Measurements from ENCODE around the gene NPM3. TPM values are rescaled to one million over a fixed set of nuclear protein-coding genes. Genes with fewer than 3 reads are reported as not detected.

NPM3 gene
- polyA plus RNA-seq, 1 of the 3 experiments (the other 2 are of a cell fraction), result 105 TPM

DNA sequence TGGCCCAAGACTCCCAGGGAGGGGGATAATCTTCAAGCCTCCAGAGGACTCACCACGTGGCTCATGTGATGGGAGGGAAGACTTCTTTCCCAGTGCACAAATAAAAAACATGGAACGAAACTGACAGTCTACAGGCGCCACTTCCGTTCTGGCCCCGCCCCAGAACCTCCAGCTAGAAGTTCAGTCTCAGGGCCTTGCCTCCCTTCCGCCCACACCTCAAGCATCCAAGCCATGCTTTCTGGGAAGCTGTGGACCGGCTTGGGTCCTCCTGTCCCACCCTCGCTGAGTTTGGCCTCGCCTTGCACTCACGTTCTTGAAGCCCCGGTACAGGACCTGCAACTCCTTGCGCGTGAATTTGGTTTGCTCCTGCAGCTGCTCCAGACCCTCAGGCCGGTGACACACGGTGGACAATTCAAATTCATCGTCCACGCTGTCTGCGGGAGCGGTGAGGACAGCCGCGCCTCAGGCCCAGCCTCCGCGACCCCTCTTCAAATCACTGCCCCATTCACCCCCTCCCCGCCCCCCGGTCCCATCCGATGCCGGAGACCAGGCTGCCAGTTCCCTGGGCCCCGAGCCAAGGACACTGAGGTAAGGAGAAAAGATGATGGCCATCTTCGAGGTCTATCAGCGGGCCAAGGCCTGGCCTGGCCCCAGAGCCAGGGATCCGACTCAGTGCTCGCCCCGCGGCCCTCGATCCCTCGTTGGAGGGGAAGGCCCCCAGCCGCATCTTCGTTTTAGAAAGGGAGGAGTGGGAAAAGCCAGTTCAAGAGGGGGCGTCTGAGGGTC is 45.7 kb upstream of the NPM3 start:
- Histone ChIP-seq H3K36me3 (replicated peaks in 1 of 2; ENCODE audit: control insufficient read depth in 1 of 2, insufficient read depth in 2 of 2, low read length in 1 of 2) (no peaks in the 10 kb centered on the region), H3F3A (replicated peaks; ENCODE audit: insufficient read depth) (no peaks in the 10 kb centered on the region), H3K4me2 (no peak overlapping the region), H3K4me3 (ENCODE audit: low read depth in 2 of 2, low read length in 1 of 2) (no peak overlapping the region; a peak in 1 of 4 replicates), H3K9me2 (no peaks in the 10 kb centered on the region), H3K27ac (ENCODE audit: low read depth in 2 of 2, low read length in 1 of 2) (no peak overlapping the region), H2AFZ (ENCODE audit: low read depth) (no peak overlapping the region), H3K4me1 (ENCODE audit: control insufficient read depth in 1 of 2, insufficient read depth in 2 of 2, low read depth in 1 of 2, low read length in 1 of 2) (peaks cover 14 to 35% of the 10 kb centered on the region in 2 experiments; a peak in 3 of 4 replicates), H3K9me3 (no peaks in the 10 kb centered on the region), H3K79me2 (ENCODE audit: insufficient read depth) (no peaks in the 10 kb centered on the region), H4K20me1 (ENCODE audit: insufficient read depth) (no peaks in the 10 kb centered on the region), H3K27me3 (ENCODE audit: insufficient read depth) (no peaks in the 10 kb centered on the region), H3K9ac (no peak overlapping the region)
- DNase-seq, result no peak
- ChIA-PET CTCF (interaction anchor here (0.9 to 8.5 kb wide), 4 partner anchors 11 to 46 kb away, joined by 3 to 73 read pairs (median 4); partner anchors contain the start of genes KCNIP2, NPM3 and OGA), POLR2A (no interaction called here)
- 81% methylated on average over 39 of the region's 39 CpGs for WGBS (ENCODE audit: low lambda C conversion rate)
- TF ChIP-seq, protein P1, sequence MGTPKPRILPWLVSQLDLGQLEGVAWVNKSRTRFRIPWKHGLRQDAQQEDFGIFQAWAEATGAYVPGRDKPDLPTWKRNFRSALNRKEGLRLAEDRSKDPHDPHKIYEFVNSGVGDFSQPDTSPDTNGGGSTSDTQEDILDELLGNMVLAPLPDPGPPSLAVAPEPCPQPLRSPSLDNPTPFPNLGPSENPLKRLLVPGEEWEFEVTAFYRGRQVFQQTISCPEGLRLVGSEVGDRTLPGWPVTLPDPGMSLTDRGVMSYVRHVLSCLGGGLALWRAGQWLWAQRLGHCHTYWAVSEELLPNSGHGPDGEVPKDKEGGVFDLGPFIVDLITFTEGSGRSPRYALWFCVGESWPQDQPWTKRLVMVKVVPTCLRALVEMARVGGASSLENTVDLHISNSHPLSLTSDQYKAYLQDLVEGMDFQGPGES (IDR thresholded peaks at IDR 0.05; ENCODE audit: low read depth, low read length), result no peak
- TF ChIP-seq SIN3A (IDR thresholded peaks at IDR 0.05; ENCODE audit: borderline replicate concordance, low read depth, low read length), result no peak
- TF ChIP-seq NFIC (IDR thresholded peaks at IDR 0.05; ENCODE audit: borderline replicate concordance), result no peak
- TF ChIP-seq, protein P2, sequence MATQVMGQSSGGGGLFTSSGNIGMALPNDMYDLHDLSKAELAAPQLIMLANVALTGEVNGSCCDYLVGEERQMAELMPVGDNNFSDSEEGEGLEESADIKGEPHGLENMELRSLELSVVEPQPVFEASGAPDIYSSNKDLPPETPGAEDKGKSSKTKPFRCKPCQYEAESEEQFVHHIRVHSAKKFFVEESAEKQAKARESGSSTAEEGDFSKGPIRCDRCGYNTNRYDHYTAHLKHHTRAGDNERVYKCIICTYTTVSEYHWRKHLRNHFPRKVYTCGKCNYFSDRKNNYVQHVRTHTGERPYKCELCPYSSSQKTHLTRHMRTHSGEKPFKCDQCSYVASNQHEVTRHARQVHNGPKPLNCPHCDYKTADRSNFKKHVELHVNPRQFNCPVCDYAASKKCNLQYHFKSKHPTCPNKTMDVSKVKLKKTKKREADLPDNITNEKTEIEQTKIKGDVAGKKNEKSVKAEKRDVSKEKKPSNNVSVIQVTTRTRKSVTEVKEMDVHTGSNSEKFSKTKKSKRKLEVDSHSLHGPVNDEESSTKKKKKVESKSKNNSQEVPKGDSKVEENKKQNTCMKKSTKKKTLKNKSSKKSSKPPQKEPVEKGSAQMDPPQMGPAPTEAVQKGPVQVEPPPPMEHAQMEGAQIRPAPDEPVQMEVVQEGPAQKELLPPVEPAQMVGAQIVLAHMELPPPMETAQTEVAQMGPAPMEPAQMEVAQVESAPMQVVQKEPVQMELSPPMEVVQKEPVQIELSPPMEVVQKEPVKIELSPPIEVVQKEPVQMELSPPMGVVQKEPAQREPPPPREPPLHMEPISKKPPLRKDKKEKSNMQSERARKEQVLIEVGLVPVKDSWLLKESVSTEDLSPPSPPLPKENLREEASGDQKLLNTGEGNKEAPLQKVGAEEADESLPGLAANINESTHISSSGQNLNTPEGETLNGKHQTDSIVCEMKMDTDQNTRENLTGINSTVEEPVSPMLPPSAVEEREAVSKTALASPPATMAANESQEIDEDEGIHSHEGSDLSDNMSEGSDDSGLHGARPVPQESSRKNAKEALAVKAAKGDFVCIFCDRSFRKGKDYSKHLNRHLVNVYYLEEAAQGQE (IDR thresholded peaks at IDR 0.05; ENCODE audit: low read depth, low read length), result no peak
- TF ChIP-seq, protein P3, sequence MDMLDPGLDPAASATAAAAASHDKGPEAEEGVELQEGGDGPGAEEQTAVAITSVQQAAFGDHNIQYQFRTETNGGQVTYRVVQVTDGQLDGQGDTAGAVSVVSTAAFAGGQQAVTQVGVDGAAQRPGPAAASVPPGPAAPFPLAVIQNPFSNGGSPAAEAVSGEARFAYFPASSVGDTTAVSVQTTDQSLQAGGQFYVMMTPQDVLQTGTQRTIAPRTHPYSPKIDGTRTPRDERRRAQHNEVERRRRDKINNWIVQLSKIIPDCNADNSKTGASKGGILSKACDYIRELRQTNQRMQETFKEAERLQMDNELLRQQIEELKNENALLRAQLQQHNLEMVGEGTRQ (IDR thresholded peaks at IDR 0.05; ENCODE audit: borderline replicate concordance, low read depth, low read length), result no peak
- TF ChIP-seq CHD2 (IDR thresholded peaks at IDR 0.05; ENCODE audit: low read length, partially characterized antibody), result no peak
- no peak for TF ChIP-seq GABPA (IDR thresholded peaks at IDR 0.05; ENCODE audit: low read depth)
- TF ChIP-seq, protein P4, sequence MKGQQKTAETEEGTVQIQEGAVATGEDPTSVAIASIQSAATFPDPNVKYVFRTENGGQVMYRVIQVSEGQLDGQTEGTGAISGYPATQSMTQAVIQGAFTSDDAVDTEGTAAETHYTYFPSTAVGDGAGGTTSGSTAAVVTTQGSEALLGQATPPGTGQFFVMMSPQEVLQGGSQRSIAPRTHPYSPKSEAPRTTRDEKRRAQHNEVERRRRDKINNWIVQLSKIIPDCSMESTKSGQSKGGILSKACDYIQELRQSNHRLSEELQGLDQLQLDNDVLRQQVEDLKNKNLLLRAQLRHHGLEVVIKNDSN (IDR thresholded peaks at IDR 0.05; ENCODE audit: borderline replicate concordance, low read depth), result no peak
- no peak for TF ChIP-seq GATA2 (CRISPR knock-in tag; IDR thresholded peaks at IDR 0.05)
- TF ChIP-seq RCOR1 (IDR thresholded peaks at IDR 0.05; ENCODE audit: low read length), result no peak
- TF ChIP-seq FOSL2 (IDR thresholded peaks at IDR 0.05; ENCODE audit: borderline replicate concordance, low read depth), result no peak
- TF ChIP-seq YY1 (IDR thresholded peaks at IDR 0.05; ENCODE audit: low read depth), result no peak
- TF ChIP-seq ELF1 (IDR thresholded peaks at IDR 0.05), result no peak

All from SK-N-SH (cell line).